Neural cell (in vitro differentiated cells): ENCODE measurements around the gene PTPRN2. TPM values are rescaled to one million over a fixed set of nuclear protein-coding genes. Genes with fewer than 3 reads are reported as not detected.

Experiments
- H2AFZ ChIP-seq: fragments of 200-600, 300-800 bp; sonication (generic), shearing (Covaris generic); 2 replicates; pipeline ENCODE4 v1.6.0; 2014; ENCODE audit warnings: low read depth, mild to moderate bottlenecking, antibody characterized with exemption, low read length, moderate library complexity
- H3F3A ChIP-seq: fragments of 200-600 bp; shearing (Covaris generic); 2 replicates; pipeline ENCODE4 v1.6.1; 2016; ENCODE audit warnings: mild to moderate bottlenecking, moderate library complexity, mixed read lengths, antibody characterized with exemption, low read length; ENCODE audit not compliant: insufficient read depth, poor library complexity, severe bottlenecking
- H3K27ac ChIP-seq: fragments of 200-600, 300-800 bp; sonication (generic), shearing (Covaris generic); 2 replicates; pipeline ENCODE4 v1.5.1; 2014; ENCODE audit warnings: mild to moderate bottlenecking, low read length, moderate library complexity
- H3K27me3 ChIP-seq: fragments of 300-800, 200-600 bp; sonication (generic), shearing (Covaris generic); 2 replicates; pipeline ENCODE4 v1.6.0; 2014; ENCODE audit warnings: mild to moderate bottlenecking, low read depth, low read length, moderate library complexity; ENCODE audit not compliant: insufficient read depth
- H3K36me3 ChIP-seq: fragments of 300-800, 200-600 bp; sonication (generic), shearing (Covaris generic); 2 replicates; pipeline ENCODE4 v1.5.1; 2014; ENCODE audit warnings: mild to moderate bottlenecking, antibody characterized with exemption, low read length, moderate library complexity; ENCODE audit not compliant: insufficient read depth
- H3K4me2 ChIP-seq: fragments of 300-800, 200-600 bp; sonication (generic), shearing (Covaris generic); 2 replicates; pipeline ENCODE4 v1.6.0; 2014; ENCODE audit warnings: mild to moderate bottlenecking, low read length
- H3K4me3 ChIP-seq: fragments of 300-800, 200-600 bp; sonication (generic), shearing (Covaris generic); 2 replicates; pipeline ENCODE4 v1.5.1; 2014; ENCODE audit warnings: mild to moderate bottlenecking, low read length, moderate library complexity
- H3K79me2 ChIP-seq: fragments of 200-600 bp; shearing (Covaris generic); replicated peaks from 2 replicates; pipeline ENCODE4 v1.6.0; 2014; ENCODE audit warnings: mild to moderate bottlenecking, low read length, moderate library complexity; ENCODE audit not compliant: insufficient read depth
- H3K9ac ChIP-seq: fragments of 300-800, 200-600 bp; sonication (generic), shearing (Covaris generic); 2 replicates; pipeline ENCODE4 v1.6.1; 2016; ENCODE audit warnings: mild to moderate bottlenecking, low read length, mixed read lengths
- H3K9me2 ChIP-seq: fragments of 200-600 bp; shearing (Covaris generic); 2 replicates; pipeline ENCODE4 v1.6.1; 2016; ENCODE audit warnings: mild to moderate bottlenecking, low read length, mixed read lengths; ENCODE audit not compliant: insufficient read depth
- H3K9me3 ChIP-seq: fragments of 200-600, 300-800 bp; sonication (generic), shearing (Covaris generic); 2 replicates; pipeline ENCODE4 v1.6.1; 2016; ENCODE audit warnings: mild to moderate bottlenecking, mixed run types, low read length, moderate library complexity, mixed read lengths
- H4K20me1 ChIP-seq: fragments of 200-600 bp; shearing (Covaris generic); 2 replicates; pipeline ENCODE4 v1.6.1; 2016; ENCODE audit warnings: mild to moderate bottlenecking, mixed run types; ENCODE audit not compliant: insufficient read depth
- EP300 ChIP-seq: fragments of 450-650 bp; conservative IDR thresholded peaks from 2 replicates; pipeline ENCODE4 v1.6.1; 2014; ENCODE audit warnings: antibody characterized with exemption, mild to moderate bottlenecking, moderate library complexity; ENCODE audit not compliant: poor library complexity, severe bottlenecking
- EZH2 ChIP-seq: fragments of 200-600, 300-800 bp; shearing (Covaris generic), sonication (generic); IDR thresholded peaks from 2 replicates; pipeline ENCODE4 v1.6.1; 2014; ENCODE audit warnings: antibody characterized with exemption, low read length, borderline replicate concordance, mild to moderate bottlenecking; ENCODE audit not compliant: insufficient read depth, poor library complexity, severe bottlenecking
- MXI1 ChIP-seq: fragments of 450-650 bp; conservative IDR thresholded peaks from 2 replicates; pipeline ENCODE4 v1.6.1; 2014; ENCODE audit warnings: antibody characterized with exemption, mild to moderate bottlenecking; ENCODE audit not compliant: poor library complexity, severe bottlenecking
- POLR2AphosphoS5 ChIP-seq: IDR thresholded peaks from 2 replicates; pipeline ENCODE4 v1.6.1; 2012
- RAD21 ChIP-seq: fragments of 450-650 bp; conservative IDR thresholded peaks from 2 replicates; pipeline ENCODE4 v1.6.1; 2014; ENCODE audit warnings: antibody characterized with exemption, mild to moderate bottlenecking, moderate library complexity
- SMC3 ChIP-seq: fragments of 450-650 bp; conservative IDR thresholded peaks from 2 replicates; pipeline ENCODE4 v1.6.1; 2014; ENCODE audit warnings: antibody characterized with exemption, mild to moderate bottlenecking, moderate library complexity; ENCODE audit not compliant: poor library complexity
- TAF1 ChIP-seq: IDR thresholded peaks from 2 replicates; pipeline ENCODE4 v1.6.1; 2012; ENCODE audit warnings: low read depth
- polyA plus RNA-seq: library from polyadenylated mRNA; depleted of rRNA; stranded (reverse); fragments of >200 nt; gene quantifications from 2 replicates; pipeline ENCODE4 v1.2.3, GENCODE V29; 2014
- TF ChIP-seq, protein P1 (sequence below): fragments of 450-650 bp; IDR thresholded peaks from 2 replicates; pipeline ENCODE4 v1.5.1; 2014; ENCODE audit warnings: antibody characterized with exemption, mild to moderate bottlenecking, moderate library complexity; ENCODE audit not compliant: poor library complexity, severe bottlenecking
- TF ChIP-seq, protein P2 (sequence below): IDR thresholded peaks from 2 replicates; pipeline ENCODE4 v1.6.1; 2012; ENCODE audit warnings: borderline replicate concordance

PTPRN2 gene
- polyA plus RNA-seq, 1 donor from 2014 or later, result 31.0 TPM

DNA sequence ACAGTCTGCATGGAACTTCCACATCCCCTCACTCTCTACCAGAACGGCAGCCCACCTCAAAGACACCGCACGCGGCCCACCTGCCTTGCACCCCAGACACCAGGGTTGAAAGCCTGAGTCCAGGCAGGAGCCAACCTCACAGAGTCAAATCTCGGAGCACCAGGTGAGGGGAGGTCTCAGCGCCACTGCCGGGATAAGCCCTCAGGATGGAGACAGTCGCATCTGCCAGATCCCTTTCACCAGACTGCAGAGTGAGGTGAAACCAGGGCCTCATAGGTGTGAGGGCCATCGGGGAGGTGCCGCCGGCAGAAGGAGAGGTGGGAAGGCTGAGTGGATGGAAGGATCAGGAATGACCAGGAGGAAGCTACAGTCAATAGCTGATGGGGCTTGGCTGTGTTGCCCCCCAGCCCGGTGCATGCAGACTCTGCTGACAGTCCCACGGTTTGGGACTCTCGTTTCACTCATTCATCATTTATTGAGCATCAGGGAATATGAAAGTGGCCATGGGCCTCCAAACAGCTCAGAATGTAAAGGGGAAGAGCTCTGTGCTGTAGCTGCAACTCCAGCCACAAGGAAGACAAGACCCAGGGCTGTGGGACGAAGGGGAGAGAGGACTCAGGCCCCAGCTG lies 315.0 kb downstream of the PTPRN2 start:
- Histone ChIP-seq H3K27me3 (no peaks in the 10 kb centered on the region), H3K36me3 (no peaks in the 10 kb centered on the region), H3K4me2 (no peak overlapping the region), H3K27ac (no peak overlapping the region), H3K79me2 (no peaks in the 10 kb centered on the region), H3K9me2 (no peaks in the 10 kb centered on the region), H3F3A (no peaks in the 10 kb centered on the region), H3K9ac (no peak overlapping the region), H3K4me3 (no peak overlapping the region), H3K9me3 (no peaks in the 10 kb centered on the region), H2AFZ (no peak overlapping the region), H4K20me1 (no peaks in the 10 kb centered on the region)
- no peak for TF ChIP-seq MXI1
- no peak for TF ChIP-seq EP300
- TF ChIP-seq POLR2AphosphoS5, result no peak

DNA sequence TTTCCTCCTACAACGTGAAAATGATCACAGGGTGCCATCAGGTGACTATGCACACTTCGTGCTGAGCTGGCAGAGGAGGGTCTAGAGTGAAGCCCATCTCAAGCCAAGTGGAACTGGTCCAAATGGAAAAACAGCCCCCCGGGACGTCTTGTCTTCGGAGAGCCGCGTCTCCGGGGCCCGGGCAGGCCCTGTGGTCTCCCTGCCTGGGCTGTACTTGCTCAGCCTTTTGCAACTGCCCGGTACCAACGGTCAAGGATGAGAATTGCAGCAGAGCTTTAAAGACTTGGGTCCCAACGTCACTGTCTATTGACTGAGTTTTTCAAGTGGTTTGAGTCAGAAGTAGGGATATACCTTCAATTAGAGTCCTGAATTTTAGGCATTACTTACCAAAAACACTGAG lies 315.5 kb downstream of the PTPRN2 start:
- Histone ChIP-seq H3F3A (no peaks in the 10 kb centered on the region), H3K9me2 (no peaks in the 10 kb centered on the region), H3K79me2 (no peaks in the 10 kb centered on the region), H4K20me1 (no peaks in the 10 kb centered on the region), H3K9ac (no peak overlapping the region), H3K27me3 (no peaks in the 10 kb centered on the region), H3K27ac (no peak overlapping the region), H2AFZ (no peak overlapping the region), H3K4me2 (no peak overlapping the region), H3K4me3 (no peak overlapping the region), H3K9me3 (no peaks in the 10 kb centered on the region), H3K36me3 (no peaks in the 10 kb centered on the region)
- no peak for TF ChIP-seq TAF1
- TF ChIP-seq EP300, result no peak
- TF ChIP-seq MXI1, result no peak
- no peak for TF ChIP-seq POLR2AphosphoS5
- TF ChIP-seq, protein P1, sequence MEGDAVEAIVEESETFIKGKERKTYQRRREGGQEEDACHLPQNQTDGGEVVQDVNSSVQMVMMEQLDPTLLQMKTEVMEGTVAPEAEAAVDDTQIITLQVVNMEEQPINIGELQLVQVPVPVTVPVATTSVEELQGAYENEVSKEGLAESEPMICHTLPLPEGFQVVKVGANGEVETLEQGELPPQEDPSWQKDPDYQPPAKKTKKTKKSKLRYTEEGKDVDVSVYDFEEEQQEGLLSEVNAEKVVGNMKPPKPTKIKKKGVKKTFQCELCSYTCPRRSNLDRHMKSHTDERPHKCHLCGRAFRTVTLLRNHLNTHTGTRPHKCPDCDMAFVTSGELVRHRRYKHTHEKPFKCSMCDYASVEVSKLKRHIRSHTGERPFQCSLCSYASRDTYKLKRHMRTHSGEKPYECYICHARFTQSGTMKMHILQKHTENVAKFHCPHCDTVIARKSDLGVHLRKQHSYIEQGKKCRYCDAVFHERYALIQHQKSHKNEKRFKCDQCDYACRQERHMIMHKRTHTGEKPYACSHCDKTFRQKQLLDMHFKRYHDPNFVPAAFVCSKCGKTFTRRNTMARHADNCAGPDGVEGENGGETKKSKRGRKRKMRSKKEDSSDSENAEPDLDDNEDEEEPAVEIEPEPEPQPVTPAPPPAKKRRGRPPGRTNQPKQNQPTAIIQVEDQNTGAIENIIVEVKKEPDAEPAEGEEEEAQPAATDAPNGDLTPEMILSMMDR, result no peak
- no peak for TF ChIP-seq EZH2
- no peak for TF ChIP-seq RAD21
- TF ChIP-seq, protein P2, sequence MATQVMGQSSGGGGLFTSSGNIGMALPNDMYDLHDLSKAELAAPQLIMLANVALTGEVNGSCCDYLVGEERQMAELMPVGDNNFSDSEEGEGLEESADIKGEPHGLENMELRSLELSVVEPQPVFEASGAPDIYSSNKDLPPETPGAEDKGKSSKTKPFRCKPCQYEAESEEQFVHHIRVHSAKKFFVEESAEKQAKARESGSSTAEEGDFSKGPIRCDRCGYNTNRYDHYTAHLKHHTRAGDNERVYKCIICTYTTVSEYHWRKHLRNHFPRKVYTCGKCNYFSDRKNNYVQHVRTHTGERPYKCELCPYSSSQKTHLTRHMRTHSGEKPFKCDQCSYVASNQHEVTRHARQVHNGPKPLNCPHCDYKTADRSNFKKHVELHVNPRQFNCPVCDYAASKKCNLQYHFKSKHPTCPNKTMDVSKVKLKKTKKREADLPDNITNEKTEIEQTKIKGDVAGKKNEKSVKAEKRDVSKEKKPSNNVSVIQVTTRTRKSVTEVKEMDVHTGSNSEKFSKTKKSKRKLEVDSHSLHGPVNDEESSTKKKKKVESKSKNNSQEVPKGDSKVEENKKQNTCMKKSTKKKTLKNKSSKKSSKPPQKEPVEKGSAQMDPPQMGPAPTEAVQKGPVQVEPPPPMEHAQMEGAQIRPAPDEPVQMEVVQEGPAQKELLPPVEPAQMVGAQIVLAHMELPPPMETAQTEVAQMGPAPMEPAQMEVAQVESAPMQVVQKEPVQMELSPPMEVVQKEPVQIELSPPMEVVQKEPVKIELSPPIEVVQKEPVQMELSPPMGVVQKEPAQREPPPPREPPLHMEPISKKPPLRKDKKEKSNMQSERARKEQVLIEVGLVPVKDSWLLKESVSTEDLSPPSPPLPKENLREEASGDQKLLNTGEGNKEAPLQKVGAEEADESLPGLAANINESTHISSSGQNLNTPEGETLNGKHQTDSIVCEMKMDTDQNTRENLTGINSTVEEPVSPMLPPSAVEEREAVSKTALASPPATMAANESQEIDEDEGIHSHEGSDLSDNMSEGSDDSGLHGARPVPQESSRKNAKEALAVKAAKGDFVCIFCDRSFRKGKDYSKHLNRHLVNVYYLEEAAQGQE, result no peak
- TF ChIP-seq SMC3, result no peak
